Endodermal cell (in vitro differentiated cells): ENCODE data around the gene MINDY1. TPM values are rescaled to one million over a fixed set of nuclear protein-coding genes. Genes with fewer than 3 reads are reported as not detected.

Experiments used
- DNase-seq: peaks from one replicate; pipeline ENCODE4 v3.0.0-alpha.2; 2017
- H3K27ac ChIP-seq: 2 replicates; pipeline ENCODE4 v1.5.1; 2013; ENCODE audit warnings: mild to moderate bottlenecking, low read depth, low read length, moderate library complexity
- H3K27me3 ChIP-seq: 2 replicates; pipeline ENCODE4 v1.6.1; 2013; ENCODE audit warnings: mild to moderate bottlenecking, low read length, moderate library complexity; ENCODE audit not compliant: insufficient read depth, control insufficient read depth, poor library complexity, severe bottlenecking
- H3K36me3 ChIP-seq: 2 replicates; pipeline ENCODE4 v1.7.0; 2013; ENCODE audit warnings: mild to moderate bottlenecking, low read length, moderate library complexity; ENCODE audit not compliant: control insufficient read depth, insufficient read depth
- H3K4me1 ChIP-seq: one replicate; pipeline ENCODE4 v1.7.0; 2013; ENCODE audit warnings: low read length; ENCODE audit not compliant: control insufficient read depth, insufficient read depth
- H3K4me3 ChIP-seq: 2 replicates; pipeline ENCODE4 v1.5.1; 2013; ENCODE audit warnings: mild to moderate bottlenecking, low read length, moderate library complexity
- H3K9ac ChIP-seq: 2 replicates; pipeline ENCODE4 v1.6.1; 2013; ENCODE audit warnings: mild to moderate bottlenecking, low read length, moderate library complexity; ENCODE audit not compliant: poor library complexity, severe bottlenecking; ENCODE audit errors: extremely low read depth
- H3K9me3 ChIP-seq: 2 replicates; pipeline ENCODE4 v1.6.1; 2013; ENCODE audit warnings: mild to moderate bottlenecking, low read length, moderate library complexity; ENCODE audit not compliant: control insufficient read depth
- H3K27ac Mint-ChIP-seq: 2 replicates; pipeline ENCODE4 v1.8.0; 2020; ENCODE audit warnings: mixed read lengths
- H3K27me3 Mint-ChIP-seq: 2 replicates; pipeline ENCODE4 v1.8.0; 2021; ENCODE audit warnings: mild to moderate bottlenecking, mixed read lengths; ENCODE audit not compliant: insufficient read depth
- H3K36me3 Mint-ChIP-seq: 2 replicates; pipeline ENCODE4 v1.8.0; 2020; ENCODE audit warnings: low read depth, mixed read lengths
- H3K4me1 Mint-ChIP-seq: 2 replicates; pipeline ENCODE4 v1.8.0; 2020; ENCODE audit warnings: mixed read lengths
- H3K4me3 Mint-ChIP-seq: 2 replicates; pipeline ENCODE4 v1.8.0; 2020; ENCODE audit warnings: mild to moderate bottlenecking, moderate library complexity, mixed read lengths
- H3K9me3 Mint-ChIP-seq: 2 replicates; pipeline ENCODE4 v1.8.0; 2020; ENCODE audit warnings: mild to moderate bottlenecking, mixed read lengths
- WGBS, 2 experiments: methylation state at CpG; one replicate each; pipeline versions ENCODE4 v1.1.5 to v1.1.7; 2013; ENCODE audit warnings: missing lambda C conversion rate in 2 of 2, mixed read lengths in 1 of 2; ENCODE audit not compliant: insufficient coverage in 1 of 2, insufficient read length in 1 of 2; 5-methylcytosine and 5-hydroxymethylcytosine counted together
- total RNA-seq, 2 donors: library from RNA; stranded (reverse); fragmentation: NEBNext Ultra II Directional in 1 of 2; extraction: Animal tissue kit (Norgen Biotek cat#: 25700) in 1 of 2; gene quantifications; 2 replicates in 1 of 2; 3 replicates in 1 of 2; pipeline ENCODE4 v1.2.1, GENCODE V29; 2021
- TF ChIP-seq, protein P1 (sequence below): fragments of 200-600 bp; sonication (generic); conservative IDR thresholded peaks from 2 replicates; pipeline ENCODE4 v1.5.0; 2021; ENCODE audit warnings: antibody characterized with exemption, mild to moderate bottlenecking

Gene MINDY1
- total RNA-seq, 2 donors from 2014 or later, result 8.6 to 10.8 TPM

DNA sequence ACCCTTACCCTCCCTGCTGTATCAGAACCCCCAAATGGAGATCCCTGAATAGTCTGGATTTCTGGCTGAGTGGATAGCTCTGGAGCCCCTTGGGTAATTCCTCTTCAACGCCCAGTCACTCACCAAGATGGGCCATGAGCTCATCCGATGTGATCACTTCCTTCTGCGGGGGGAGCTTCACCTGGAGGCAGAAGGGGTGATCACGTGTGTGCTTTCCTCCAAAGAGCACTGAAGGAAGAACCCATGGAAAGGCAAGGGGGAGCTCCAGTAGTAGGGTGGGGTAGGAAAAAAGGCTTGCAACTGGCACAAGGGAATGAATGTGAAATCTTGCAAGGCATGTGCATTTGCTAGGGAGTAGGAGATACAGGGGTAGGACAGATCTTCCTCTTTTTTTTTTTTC is 5.1 kb downstream of the MINDY1 start:
- Mint-ChIP-seq H3K4me3 (no peak overlapping the region), H3K4me1 (peaks cover 16% of the 10 kb centered on the region), H3K27ac (no peak overlapping the region), H3K27me3 (no peaks in the 10 kb centered on the region), H3K9me3 (no peaks in the 10 kb centered on the region), H3K36me3 (no peaks in the 10 kb centered on the region)
- Histone ChIP-seq H3K27ac (no peak overlapping the region), H3K4me3 (no peak overlapping the region), H3K9me3 (no peaks in the 10 kb centered on the region), H3K27me3 (no peaks in the 10 kb centered on the region), H3K36me3 (no peaks in the 10 kb centered on the region), H3K9ac (no peak overlapping the region), H3K4me1 (no peaks in the 10 kb centered on the region)
- no peak for DNase-seq
- 91 to 98% methylated on average over 4 of the region's 4 CpGs for WGBS, 2 experiments
- TF ChIP-seq, protein P1, sequence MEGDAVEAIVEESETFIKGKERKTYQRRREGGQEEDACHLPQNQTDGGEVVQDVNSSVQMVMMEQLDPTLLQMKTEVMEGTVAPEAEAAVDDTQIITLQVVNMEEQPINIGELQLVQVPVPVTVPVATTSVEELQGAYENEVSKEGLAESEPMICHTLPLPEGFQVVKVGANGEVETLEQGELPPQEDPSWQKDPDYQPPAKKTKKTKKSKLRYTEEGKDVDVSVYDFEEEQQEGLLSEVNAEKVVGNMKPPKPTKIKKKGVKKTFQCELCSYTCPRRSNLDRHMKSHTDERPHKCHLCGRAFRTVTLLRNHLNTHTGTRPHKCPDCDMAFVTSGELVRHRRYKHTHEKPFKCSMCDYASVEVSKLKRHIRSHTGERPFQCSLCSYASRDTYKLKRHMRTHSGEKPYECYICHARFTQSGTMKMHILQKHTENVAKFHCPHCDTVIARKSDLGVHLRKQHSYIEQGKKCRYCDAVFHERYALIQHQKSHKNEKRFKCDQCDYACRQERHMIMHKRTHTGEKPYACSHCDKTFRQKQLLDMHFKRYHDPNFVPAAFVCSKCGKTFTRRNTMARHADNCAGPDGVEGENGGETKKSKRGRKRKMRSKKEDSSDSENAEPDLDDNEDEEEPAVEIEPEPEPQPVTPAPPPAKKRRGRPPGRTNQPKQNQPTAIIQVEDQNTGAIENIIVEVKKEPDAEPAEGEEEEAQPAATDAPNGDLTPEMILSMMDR, result no peak

DNA sequence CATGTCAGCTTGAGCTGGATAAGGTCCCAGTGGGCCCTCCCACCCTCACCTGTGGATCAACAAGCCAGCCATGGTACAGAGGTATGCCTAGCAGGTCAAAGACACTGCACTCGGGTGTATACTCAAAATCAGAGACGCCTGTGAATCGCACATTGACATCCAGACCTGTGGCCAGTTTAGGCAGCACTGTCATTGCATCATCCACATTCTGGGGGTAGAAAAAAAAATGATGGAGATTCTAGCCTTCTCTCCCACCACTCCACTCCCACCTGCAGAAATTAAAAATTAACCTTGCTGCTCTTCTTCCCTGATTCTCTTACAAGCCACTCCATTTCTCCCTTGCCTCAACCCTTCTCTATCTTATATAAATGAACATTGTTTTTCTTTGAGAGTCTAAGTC is 6.3 kb downstream of the MINDY1 start:
- Histone ChIP-seq H3K9me3 (no peaks in the 10 kb centered on the region), H3K4me3 (no peak overlapping the region), H3K4me1 (peaks cover 2% of the 10 kb centered on the region), H3K36me3 (no peaks in the 10 kb centered on the region), H3K27me3 (no peaks in the 10 kb centered on the region), H3K9ac (no peak overlapping the region), H3K27ac (no peak overlapping the region)
- peaks cover 9% of the 10 kb centered on the region for H3K4me1 Mint-ChIP-seq
- no peaks in the 10 kb centered on the region for H3K36me3 Mint-ChIP-seq
- 95 to 100% methylated on average over 3 of the region's 3 CpGs for WGBS, 2 experiments
- no peak overlapping the region for H3K27ac Mint-ChIP-seq
- TF ChIP-seq, protein P1, result no peak
- no peaks in the 10 kb centered on the region for H3K9me3 Mint-ChIP-seq
- DNase-seq, result no peak
- H3K4me3 Mint-ChIP-seq, result no peak overlapping the region
- H3K27me3 Mint-ChIP-seq, result no peaks in the 10 kb centered on the region

DNA sequence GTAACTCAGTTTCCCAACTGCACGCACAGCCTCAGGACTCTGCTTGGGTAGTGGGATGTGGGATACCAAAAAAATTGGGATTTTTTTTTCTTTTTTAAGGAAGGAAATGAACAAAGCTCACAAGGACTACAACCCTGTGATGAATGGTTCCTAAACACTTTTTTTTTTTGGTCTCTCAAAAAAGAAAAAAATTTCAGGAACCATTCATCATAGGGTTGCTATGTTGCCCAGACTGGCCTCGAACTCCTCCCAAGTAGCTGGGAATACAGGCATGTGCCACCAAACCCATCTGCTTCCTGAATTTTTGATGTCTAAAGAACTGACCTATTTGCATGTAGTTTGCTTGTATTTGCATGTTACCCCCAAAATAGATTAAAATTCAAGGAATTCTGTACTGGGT is 6.8 kb downstream of the MINDY1 start:
- Histone ChIP-seq H3K9me3 (no peaks in the 10 kb centered on the region), H3K27ac (no peak overlapping the region), H3K9ac (no peak overlapping the region), H3K4me1 (peaks cover 2% of the 10 kb centered on the region), H3K4me3 (no peak overlapping the region), H3K27me3 (no peaks in the 10 kb centered on the region), H3K36me3 (no peaks in the 10 kb centered on the region)
- TF ChIP-seq, protein P1, result no peak
- Mint-ChIP-seq H3K27ac (no peak overlapping the region), H3K4me1 (peaks cover 9% of the 10 kb centered on the region), H3K36me3 (no peaks in the 10 kb centered on the region), H3K9me3 (no peaks in the 10 kb centered on the region), H3K4me3 (no peak overlapping the region), H3K27me3 (no peaks in the 10 kb centered on the region)
- no peak for DNase-seq
- WGBS, 2 experiments, result 80 to 88% methylated on average over 1 to 2 of the region's 2 CpGs
